Measurements from ENCODE around the gene SLC12A8. TPM values are rescaled to one million over a fixed set of nuclear protein-coding genes. Genes with fewer than 3 reads are reported as not detected.

SLC12A8 gene
- polyA plus RNA-seq, 1 of the 3 experiments (the other 2 are of a cell fraction), result 7.5 TPM

DNA sequence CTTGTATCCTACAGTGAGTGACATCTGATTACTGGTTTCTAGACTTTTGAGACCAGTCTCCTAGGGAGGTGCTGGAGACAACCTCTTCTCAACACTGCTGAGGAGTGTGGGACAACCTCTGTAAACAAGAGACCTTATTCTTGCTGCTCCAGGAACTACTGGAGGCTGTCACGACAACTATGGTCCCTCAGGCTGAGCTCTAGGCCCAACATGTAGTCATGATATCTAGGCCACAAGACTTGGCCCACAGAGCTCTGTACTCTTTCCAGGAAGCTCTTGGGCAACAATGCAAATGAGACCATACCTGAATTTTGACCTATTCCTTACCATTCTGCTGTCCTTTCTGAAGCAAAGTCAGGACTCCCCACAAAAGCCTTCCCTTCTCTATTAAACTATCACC lies 132.5 kb downstream of the SLC12A8 start:
- no peak overlapping the region for H3K9ac ChIP-seq
- H3K79me2 ChIP-seq (ENCODE audit: insufficient read depth), result no peaks in the 10 kb centered on the region
- no peak overlapping the region for H3K4me3 ChIP-seq (ENCODE audit: low read depth in 2 of 2, low read length in 1 of 2)
- CTCF ChIA-PET, result no interaction called here
- no peak overlapping the region for H3K27ac ChIP-seq (ENCODE audit: low read depth in 2 of 2, low read length in 1 of 2)
- no peaks in the 10 kb centered on the region for H4K20me1 ChIP-seq (ENCODE audit: insufficient read depth)
- H2AFZ ChIP-seq (ENCODE audit: low read depth), result no peak overlapping the region
- H3K36me3 ChIP-seq (replicated peaks in 1 of 2; ENCODE audit: control insufficient read depth in 1 of 2, insufficient read depth in 2 of 2, low read length in 1 of 2), result no peaks in the 10 kb centered on the region
- no peak overlapping the region for H3K4me2 ChIP-seq
- POLR2A ChIA-PET, result no interaction called here
- peaks cover 0 to 8% of the 10 kb centered on the region in 2 experiments; a peak in 1 of 4 replicates for H3K4me1 ChIP-seq (ENCODE audit: control insufficient read depth in 1 of 2, insufficient read depth in 2 of 2, low read depth in 1 of 2, low read length in 1 of 2)
- H3K27me3 ChIP-seq (ENCODE audit: insufficient read depth), result no peaks in the 10 kb centered on the region
- TF ChIP-seq CHD2 (IDR thresholded peaks at IDR 0.05; ENCODE audit: low read length, partially characterized antibody), result no peak
- TF ChIP-seq ELF1 (IDR thresholded peaks at IDR 0.05), result no peak
- TF ChIP-seq JUND (IDR thresholded peaks at IDR 0.05), result no peak
- no peak for TF ChIP-seq USF2 (IDR thresholded peaks at IDR 0.05; ENCODE audit: borderline replicate concordance, low read depth, low read length)
- no peak for DNase-seq
- 71% methylated on average over 1 of the region's 1 CpG for WGBS (ENCODE audit: low lambda C conversion rate)
- no peaks in the 10 kb centered on the region for H3K9me2 ChIP-seq
- no peaks in the 10 kb centered on the region for H3K9me3 ChIP-seq
- peaks cover 12% of the 10 kb centered on the region for H3F3A ChIP-seq (replicated peaks; ENCODE audit: insufficient read depth)

- Histone ChIP-seq H3F3A (replicated peaks; ENCODE audit: insufficient read depth) (peaks cover 8% of the 10 kb centered on the region), H3K27me3 (ENCODE audit: insufficient read depth) (no peaks in the 10 kb centered on the region), H3K4me2 (no peak overlapping the region), H3K4me3 (ENCODE audit: low read depth in 2 of 2, low read length in 1 of 2) (no peak overlapping the region), H3K27ac (ENCODE audit: low read depth in 2 of 2, low read length in 1 of 2) (no peak overlapping the region), H4K20me1 (ENCODE audit: insufficient read depth) (no peaks in the 10 kb centered on the region), H3K79me2 (ENCODE audit: insufficient read depth) (no peaks in the 10 kb centered on the region), H3K9me2 (no peaks in the 10 kb centered on the region), H3K9ac (no peak overlapping the region), H3K36me3 (replicated peaks in 1 of 2; ENCODE audit: control insufficient read depth in 1 of 2, insufficient read depth in 2 of 2, low read length in 1 of 2) (no peaks in the 10 kb centered on the region), H3K4me1 (ENCODE audit: control insufficient read depth in 1 of 2, insufficient read depth in 2 of 2, low read depth in 1 of 2, low read length in 1 of 2) (peaks cover 0 to 8% of the 10 kb centered on the region in 2 experiments; a peak in 1 of 4 replicates), H2AFZ (ENCODE audit: low read depth) (no peak overlapping the region), H3K9me3 (no peaks in the 10 kb centered on the region)
- TF ChIP-seq JUND (IDR thresholded peaks at IDR 0.05) (peak; percentile 44; the same call in 1 of the 2 replicates), TCF12 (IDR thresholded peaks at IDR 0.05) (peak; percentile 38), PBX3 (IDR thresholded peaks at IDR 0.05) (peak; percentile 26; the same call in 1 of the 2 replicates), FOSL2 (IDR thresholded peaks at IDR 0.05; ENCODE audit: borderline replicate concordance, low read depth) (peak; percentile 41), NFIC (IDR thresholded peaks at IDR 0.05; ENCODE audit: borderline replicate concordance) (no peak)
- no peak for DNase-seq
- WGBS (ENCODE audit: low lambda C conversion rate), result 22% methylated on average over 1 of the region's 1 CpG
- ChIA-PET POLR2A (no interaction called here), CTCF (no interaction called here)
Observed at GRCh38 chr3:125079675-125080045, 132.9 kb downstream of the SLC12A8 start.

- WGBS (ENCODE audit: low lambda C conversion rate), result 82% methylated on average over 6 of the region's 6 CpGs
- no peak for DNase-seq
- H3K36me3 ChIP-seq (replicated peaks in 1 of 2; ENCODE audit: control insufficient read depth in 1 of 2, insufficient read depth in 2 of 2, low read length in 1 of 2), result no peaks in the 10 kb centered on the region
- TF ChIP-seq RAD21 (IDR thresholded peaks at IDR 0.05; ENCODE audit: low read length), result no peak
- no peak overlapping the region for H3K27ac ChIP-seq (ENCODE audit: low read depth in 2 of 2, low read length in 1 of 2)
- no peak overlapping the region for H3K4me2 ChIP-seq
- H3K4me1 ChIP-seq (ENCODE audit: control insufficient read depth in 1 of 2, insufficient read depth in 2 of 2, low read depth in 1 of 2, low read length in 1 of 2), result peaks cover 0 to 8% of the 10 kb centered on the region in 2 experiments; a peak in 1 of 4 replicates
- H4K20me1 ChIP-seq (ENCODE audit: insufficient read depth), result no peaks in the 10 kb centered on the region
- no peaks in the 10 kb centered on the region for H3K27me3 ChIP-seq (ENCODE audit: insufficient read depth)
- no peaks in the 10 kb centered on the region for H3K9me2 ChIP-seq
- H3K4me3 ChIP-seq (ENCODE audit: low read depth in 2 of 2, low read length in 1 of 2), result no peak overlapping the region
- H2AFZ ChIP-seq (ENCODE audit: low read depth), result no peak overlapping the region
- H3K9ac ChIP-seq, result no peak overlapping the region
- ChIA-PET CTCF (interaction anchor here (0.7 kb wide), 1 partner anchor 43 kb away, joined by 3 read pairs; no protein-coding TSS in a partner anchor), POLR2A (no interaction called here)
- no peaks in the 10 kb centered on the region for H3K79me2 ChIP-seq (ENCODE audit: insufficient read depth)
- H3F3A ChIP-seq (replicated peaks; ENCODE audit: insufficient read depth), result peaks cover 3% of the 10 kb centered on the region
- no peaks in the 10 kb centered on the region for H3K9me3 ChIP-seq
Observed at GRCh38 chr3:125078951-125079674, 133.4 kb downstream of the SLC12A8 start.

Data from SK-N-SH (cell line).